ENCODE data around the gene STRADA.

Gene STRADA

GRCh38 chr17:63694950-63695773, 46.4 kb downstream of the STRADA start:
- no peak for TF ChIP-seq CTCF (conservative IDR thresholded peaks at IDR 0.05; ENCODE audit: control insufficient read depth, insufficient read depth, low read depth, low read length)
- DNase-seq (ENCODE audit: low read depth) = no peak
- no peak overlapping the region for H3K4me3 ChIP-seq (ENCODE audit: control insufficient read depth, low read depth, low read length)

- H3K4me3 ChIP-seq (ENCODE audit: control insufficient read depth, low read depth, low read length) = no peak overlapping the region
- no peak for TF ChIP-seq CTCF (conservative IDR thresholded peaks at IDR 0.05; ENCODE audit: control insufficient read depth, insufficient read depth, low read depth, low read length)
- no peak for DNase-seq (ENCODE audit: low read depth)
These were observed 47.2 kb downstream of the STRADA start for GRCh38 chr17:63694229-63694949.

- no peak for DNase-seq (ENCODE audit: low read depth)
- H3K4me3 ChIP-seq (ENCODE audit: control insufficient read depth, low read depth, low read length) = no peak overlapping the region
- no peak for TF ChIP-seq CTCF (conservative IDR thresholded peaks at IDR 0.05; ENCODE audit: control insufficient read depth, insufficient read depth, low read depth, low read length)
These were observed 48.0 kb downstream of the STRADA start for GRCh38 chr17:63693411-63694113.

- no peak for DNase-seq (ENCODE audit: low read depth)
- no peak for TF ChIP-seq CTCF (conservative IDR thresholded peaks at IDR 0.05; ENCODE audit: control insufficient read depth, insufficient read depth, low read depth, low read length)
- H3K4me3 ChIP-seq (ENCODE audit: control insufficient read depth, low read depth, low read length) = no peak overlapping the region
These were observed 49.3 kb downstream of the STRADA start for GRCh38 chr17:63692195-63692816.

GRCh38 chr17:63689479-63689878, 52.1 kb downstream of the STRADA start:
- TF ChIP-seq CTCF (conservative IDR thresholded peaks at IDR 0.05; ENCODE audit: control insufficient read depth, insufficient read depth, low read depth, low read length) = no peak
- no peak for DNase-seq (ENCODE audit: low read depth)
- H3K4me3 ChIP-seq (ENCODE audit: control insufficient read depth, low read depth, low read length) = no peak overlapping the region

- TF ChIP-seq CTCF (conservative IDR thresholded peaks at IDR 0.05; ENCODE audit: control insufficient read depth, insufficient read depth, low read depth, low read length) = no peak
- no peak for DNase-seq (ENCODE audit: low read depth)
- no peak overlapping the region for H3K4me3 ChIP-seq (ENCODE audit: control insufficient read depth, low read depth, low read length)
These were observed 53.1 kb downstream of the STRADA start for GRCh38 chr17:63688396-63689020.

All from fibroblast of mammary gland (primary cell).